H9 (cell line): ENCODE measurements around the gene ASGR2. TPM values are rescaled to one million over a fixed set of nuclear protein-coding genes. Genes with fewer than 3 reads are reported as not detected.

Experiments
- DNase-seq: peaks from one replicate; pipeline ENCODE4 v3.0.0-alpha.2; 2017
- H2AFZ ChIP-seq: one replicate; pipeline ENCODE4 v1.6.1; 2013; ENCODE audit warnings: mild to moderate bottlenecking, low read length, control low read depth, moderate library complexity
- H2AK5ac ChIP-seq: 2 replicates; pipeline ENCODE4 v1.6.1; 2013; ENCODE audit warnings: low read length, control low read depth, mixed read lengths; ENCODE audit not compliant: insufficient read length
- H2BK120ac ChIP-seq: one replicate; pipeline ENCODE4 v1.6.1; 2013; ENCODE audit warnings: low read depth, mild to moderate bottlenecking, low read length, control low read depth, inconsistent platforms; ENCODE audit not compliant: poor library complexity, severe bottlenecking
- H2BK12ac ChIP-seq: 2 replicates; pipeline ENCODE4 v1.6.1; 2013; ENCODE audit warnings: low read length, control low read depth, mixed read lengths, low read depth; ENCODE audit not compliant: insufficient read length
- H2BK15ac ChIP-seq: 2 replicates; pipeline ENCODE4 v1.6.1; 2013; ENCODE audit warnings: low read depth, low read length, control low read depth
- H2BK20ac ChIP-seq: one replicate; pipeline ENCODE4 v1.6.1; 2013; ENCODE audit warnings: low read depth, mild to moderate bottlenecking, low read length, control low read depth, inconsistent platforms; ENCODE audit not compliant: poor library complexity, severe bottlenecking
- H2BK5ac ChIP-seq: 2 replicates; pipeline ENCODE4 v1.6.1; 2013; ENCODE audit warnings: low read length, control low read depth, mixed read lengths; ENCODE audit not compliant: insufficient read length
- H3K14ac ChIP-seq: 2 replicates; pipeline ENCODE4 v1.6.1; 2013; ENCODE audit warnings: low read length, control low read depth; ENCODE audit not compliant: insufficient read depth
- H3K18ac ChIP-seq: 2 replicates; pipeline ENCODE4 v1.6.1; 2013; ENCODE audit warnings: low read depth, mild to moderate bottlenecking, mixed read lengths, low read length, control low read depth; ENCODE audit not compliant: insufficient read length
- H3K23ac ChIP-seq: 2 replicates; pipeline ENCODE4 v1.6.1; 2013; ENCODE audit warnings: low read length, control low read depth, mixed read lengths, low read depth; ENCODE audit not compliant: insufficient read length
- H3K23me2 ChIP-seq: 2 replicates; pipeline ENCODE4 v1.6.1; 2013; ENCODE audit warnings: low read depth, mild to moderate bottlenecking, mixed read lengths, low read length, control low read depth; ENCODE audit not compliant: insufficient read length, poor library complexity, severe bottlenecking
- H3K27ac ChIP-seq: 2 replicates; pipeline ENCODE4 v1.5.1; 2013; ENCODE audit warnings: low read length, control low read depth, mixed read lengths, low read depth; ENCODE audit not compliant: insufficient read length
- H3K27me3 ChIP-seq: 2 replicates; pipeline ENCODE4 v1.6.1; 2013; ENCODE audit warnings: low read length, control low read depth, inconsistent platforms; ENCODE audit not compliant: insufficient read depth
- H3K4ac ChIP-seq: 2 replicates; pipeline ENCODE4 v1.6.1; 2013; ENCODE audit warnings: low read depth, mild to moderate bottlenecking, control low read depth, inconsistent platforms, low read length, moderate library complexity
- H3K4me1 ChIP-seq: 2 replicates; pipeline ENCODE4 v1.6.1; 2013; ENCODE audit warnings: low read length, control low read depth, inconsistent platforms; ENCODE audit not compliant: insufficient read depth
- H3K4me2 ChIP-seq: 2 replicates; pipeline ENCODE4 v1.6.1; 2013; ENCODE audit warnings: low read length, control low read depth, mixed read lengths; ENCODE audit not compliant: insufficient read length, insufficient read depth
- H3K56ac ChIP-seq: 2 replicates; pipeline ENCODE4 v1.6.1; 2013; ENCODE audit warnings: low read depth, mild to moderate bottlenecking, mixed read lengths, low read length, control low read depth; ENCODE audit not compliant: insufficient read length
- H3K79me1 ChIP-seq: 2 replicates; pipeline ENCODE4 v1.6.1; 2013; ENCODE audit warnings: low read depth, mild to moderate bottlenecking, moderate library complexity, low read length, control low read depth, inconsistent platforms; ENCODE audit not compliant: insufficient read depth, poor library complexity, severe bottlenecking
- H3K79me2 ChIP-seq: 2 replicates; pipeline ENCODE4 v1.6.1; 2013; ENCODE audit warnings: low read length, control low read depth, inconsistent platforms; ENCODE audit not compliant: insufficient read depth
- H3K9ac ChIP-seq: 2 replicates; pipeline ENCODE4 v1.6.1; 2013; ENCODE audit warnings: low read length, control low read depth, mixed read lengths; ENCODE audit not compliant: insufficient read length; ENCODE audit errors: extremely low read depth
- H3K9me3 ChIP-seq: one replicate; pipeline ENCODE4 v1.6.1; 2013; ENCODE audit warnings: low read depth, low read length, inconsistent platforms; ENCODE audit not compliant: control insufficient read depth
- H3T11ph ChIP-seq: one replicate; pipeline ENCODE4 v1.6.1; 2013; ENCODE audit warnings: mild to moderate bottlenecking, low read length, control low read depth, inconsistent platforms
- H4K20me1 ChIP-seq: one replicate; pipeline ENCODE4 v1.6.1; 2013; ENCODE audit not compliant: control insufficient read depth, insufficient read length, insufficient read depth
- H4K5ac ChIP-seq: 2 replicates; pipeline ENCODE4 v1.6.1; 2013; ENCODE audit warnings: low read depth, mild to moderate bottlenecking, mixed read lengths, low read length, control low read depth; ENCODE audit not compliant: insufficient read length
- H4K8ac ChIP-seq: replicated peaks from 2 replicates; pipeline ENCODE4 v1.6.1; 2013; ENCODE audit warnings: low read length, control low read depth, mixed read lengths, low read depth; ENCODE audit not compliant: insufficient read length
- H4K91ac ChIP-seq: 2 replicates; pipeline ENCODE4 v1.6.1; 2013; ENCODE audit warnings: low read depth, mild to moderate bottlenecking, moderate library complexity, mixed read lengths, low read length, control low read depth; ENCODE audit not compliant: insufficient read length
- H3K27ac Mint-ChIP-seq, 3 experiments: 2 replicates in 2 of 3; 3 replicates in 1 of 3; pipeline ENCODE4 v1.8.0; 2020 to 2021; ENCODE audit warnings: mixed read lengths in 3 of 3, mild to moderate bottlenecking in 1 of 3, moderate library complexity in 1 of 3
- H3K27me3 Mint-ChIP-seq: 2 replicates; pipeline ENCODE4 v1.8.0; 2021; ENCODE audit warnings: low read depth, mild to moderate bottlenecking, moderate library complexity, mixed read lengths
- H3K36me3 Mint-ChIP-seq, 3 experiments: 2 replicates in 2 of 3; 3 replicates in 1 of 3; pipeline ENCODE4 v1.8.0; 2020 to 2021; ENCODE audit warnings: low read depth in 3 of 3, mixed read lengths in 3 of 3; ENCODE audit not compliant: insufficient read depth in 1 of 3
- H3K4me1 Mint-ChIP-seq, 2 experiments: 2 replicates each; pipeline ENCODE4 v1.8.0; 2020; ENCODE audit warnings: mixed read lengths in 2 of 2
- H3K4me3 Mint-ChIP-seq, 2 experiments: 2 replicates in 1 of 2; 3 replicates in 1 of 2; pipeline ENCODE4 v1.8.0; 2020 to 2021; ENCODE audit warnings: mild to moderate bottlenecking in 2 of 2, mixed read lengths in 2 of 2, moderate library complexity in 1 of 2
- H3K9me3 Mint-ChIP-seq, 2 experiments: 2 replicates in 1 of 2; 3 replicates in 1 of 2; pipeline ENCODE4 v1.8.0; 2020; ENCODE audit warnings: mild to moderate bottlenecking in 2 of 2, mixed read lengths in 2 of 2, moderate library complexity in 1 of 2
- CTCF ChIP-seq: fragments of 200-600 bp; sonication (generic); conservative IDR thresholded peaks from 3 replicates; pipeline ENCODE4 v1.8.0; 2021; ENCODE audit warnings: antibody characterized with exemption, mild to moderate bottlenecking
- WGBS: extraction: QIAGEN DNeasy Blood & Tissue Kit; methylation state at CpG from one replicate; pipeline ENCODE4 v1.1.7; 2013; ENCODE audit warnings: missing lambda C conversion rate, low lambda C conversion rate, mixed read lengths; ENCODE audit not compliant: insufficient read length; ENCODE audit errors: extremely low coverage; 5-methylcytosine and 5-hydroxymethylcytosine counted together
- total RNA-seq: library from RNA; stranded (reverse); gene quantifications from 2 replicates; pipeline ENCODE4 v1.2.1, GENCODE V29; 2021

ASGR2 gene
- total RNA-seq, 1 experiment from 2014 or later = not detected

- no peak for TF ChIP-seq CTCF
- Histone ChIP-seq H2BK20ac (no peak overlapping the region), H3K56ac (no peak overlapping the region), H3K23me2 (peaks cover 3% of the 10 kb centered on the region), H4K20me1 (no peaks in the 10 kb centered on the region), H2AK5ac (no peak overlapping the region), H2AFZ (no peak overlapping the region), H3K79me2 (no peaks in the 10 kb centered on the region), H3K4ac (no peak overlapping the region), H3K9me3 (no peaks in the 10 kb centered on the region), H2BK12ac (no peak overlapping the region), H3K14ac (no peak overlapping the region; the same call in 1 of the 2 replicates), H2BK15ac (no peak overlapping the region), H4K91ac (no peak overlapping the region), H3K27me3 (no peaks in the 10 kb centered on the region), H3K4me2 (no peak overlapping the region), H4K8ac (no peak overlapping the region), H2BK5ac (no peak overlapping the region), H3K27ac (no peak overlapping the region), H3K18ac (peak overlapping the region; percentile 12), H4K5ac (no peak overlapping the region), H3T11ph (no peak overlapping the region), H2BK120ac (no peak overlapping the region), H3K4me1 (peaks cover 2% of the 10 kb centered on the region; the same call in 1 of the 2 replicates), H3K79me1 (no peaks in the 10 kb centered on the region), H3K9ac (no peak overlapping the region), H3K23ac (no peak overlapping the region)
- Mint-ChIP-seq H3K9me3 (no peaks in the 10 kb centered on the region; a peak in 2 of 5 replicates), H3K4me3 (peak overlapping the region in 1 of 2 experiments; percentile 59; a peak in 2 of 5 replicates), H3K4me1 (peaks cover 32 to 50% of the 10 kb centered on the region in 2 experiments), H3K27me3 (peaks cover 64% of the 10 kb centered on the region), H3K27ac (peak overlapping the region in 2 of 3 experiments; percentile 5 to 100; a peak in 4 of 7 replicates), H3K36me3 (no peaks in the 10 kb centered on the region)
- DNase-seq = no peak
- WGBS = no CpG with 5 or more reads among the region's 5 CpGs
These were observed 16.8 kb upstream of the ASGR2 start for GRCh38 chr17:7131423-7131791.
